Neural cell (in vitro differentiated cells): Measurements from ENCODE around the gene PIK3R6. TPM values are rescaled to one million over a fixed set of nuclear protein-coding genes. Genes with fewer than 3 reads are reported as not detected.

ENCODE experiments used
- H2AFZ ChIP-seq: fragments of 200-600, 300-800 bp; sonication (generic), shearing (Covaris generic); 2 replicates; pipeline ENCODE4 v1.6.0; 2014; ENCODE audit warnings: low read depth, mild to moderate bottlenecking, antibody characterized with exemption, low read length, moderate library complexity
- H3F3A ChIP-seq: fragments of 200-600 bp; shearing (Covaris generic); 2 replicates; pipeline ENCODE4 v1.6.1; 2016; ENCODE audit warnings: mild to moderate bottlenecking, moderate library complexity, mixed read lengths, antibody characterized with exemption, low read length; ENCODE audit not compliant: insufficient read depth, poor library complexity, severe bottlenecking
- H3K27ac ChIP-seq: fragments of 200-600, 300-800 bp; sonication (generic), shearing (Covaris generic); 2 replicates; pipeline ENCODE4 v1.5.1; 2014; ENCODE audit warnings: mild to moderate bottlenecking, low read length, moderate library complexity
- H3K27me3 ChIP-seq: fragments of 300-800, 200-600 bp; sonication (generic), shearing (Covaris generic); 2 replicates; pipeline ENCODE4 v1.6.0; 2014; ENCODE audit warnings: mild to moderate bottlenecking, low read depth, low read length, moderate library complexity; ENCODE audit not compliant: insufficient read depth
- H3K36me3 ChIP-seq: fragments of 300-800, 200-600 bp; sonication (generic), shearing (Covaris generic); 2 replicates; pipeline ENCODE4 v1.5.1; 2014; ENCODE audit warnings: mild to moderate bottlenecking, antibody characterized with exemption, low read length, moderate library complexity; ENCODE audit not compliant: insufficient read depth
- H3K4me2 ChIP-seq: fragments of 300-800, 200-600 bp; sonication (generic), shearing (Covaris generic); 2 replicates; pipeline ENCODE4 v1.6.0; 2014; ENCODE audit warnings: mild to moderate bottlenecking, low read length
- H3K4me3 ChIP-seq: fragments of 300-800, 200-600 bp; sonication (generic), shearing (Covaris generic); 2 replicates; pipeline ENCODE4 v1.5.1; 2014; ENCODE audit warnings: mild to moderate bottlenecking, low read length, moderate library complexity
- H3K79me2 ChIP-seq: fragments of 200-600 bp; shearing (Covaris generic); replicated peaks from 2 replicates; pipeline ENCODE4 v1.6.0; 2014; ENCODE audit warnings: mild to moderate bottlenecking, low read length, moderate library complexity; ENCODE audit not compliant: insufficient read depth
- H3K9ac ChIP-seq: fragments of 300-800, 200-600 bp; sonication (generic), shearing (Covaris generic); 2 replicates; pipeline ENCODE4 v1.6.1; 2016; ENCODE audit warnings: mild to moderate bottlenecking, low read length, mixed read lengths
- H3K9me2 ChIP-seq: fragments of 200-600 bp; shearing (Covaris generic); 2 replicates; pipeline ENCODE4 v1.6.1; 2016; ENCODE audit warnings: mild to moderate bottlenecking, low read length, mixed read lengths; ENCODE audit not compliant: insufficient read depth
- H3K9me3 ChIP-seq: fragments of 200-600, 300-800 bp; sonication (generic), shearing (Covaris generic); 2 replicates; pipeline ENCODE4 v1.6.1; 2016; ENCODE audit warnings: mild to moderate bottlenecking, mixed run types, low read length, moderate library complexity, mixed read lengths
- H4K20me1 ChIP-seq: fragments of 200-600 bp; shearing (Covaris generic); 2 replicates; pipeline ENCODE4 v1.6.1; 2016; ENCODE audit warnings: mild to moderate bottlenecking, mixed run types; ENCODE audit not compliant: insufficient read depth
- CTCF ChIP-seq: fragments of 450-650 bp; IDR thresholded peaks from 2 replicates; pipeline ENCODE4 v1.5.1; 2014; ENCODE audit warnings: antibody characterized with exemption, mild to moderate bottlenecking, moderate library complexity; ENCODE audit not compliant: poor library complexity, severe bottlenecking
- EP300 ChIP-seq: fragments of 450-650 bp; conservative IDR thresholded peaks from 2 replicates; pipeline ENCODE4 v1.6.1; 2014; ENCODE audit warnings: antibody characterized with exemption, mild to moderate bottlenecking, moderate library complexity; ENCODE audit not compliant: poor library complexity, severe bottlenecking
- EZH2 ChIP-seq: fragments of 200-600, 300-800 bp; shearing (Covaris generic), sonication (generic); IDR thresholded peaks from 2 replicates; pipeline ENCODE4 v1.6.1; 2014; ENCODE audit warnings: antibody characterized with exemption, low read length, borderline replicate concordance, mild to moderate bottlenecking; ENCODE audit not compliant: insufficient read depth, poor library complexity, severe bottlenecking
- MXI1 ChIP-seq: fragments of 450-650 bp; conservative IDR thresholded peaks from 2 replicates; pipeline ENCODE4 v1.6.1; 2014; ENCODE audit warnings: antibody characterized with exemption, mild to moderate bottlenecking; ENCODE audit not compliant: poor library complexity, severe bottlenecking
- POLR2AphosphoS5 ChIP-seq: IDR thresholded peaks from 2 replicates; pipeline ENCODE4 v1.6.1; 2012
- RAD21 ChIP-seq: fragments of 450-650 bp; conservative IDR thresholded peaks from 2 replicates; pipeline ENCODE4 v1.6.1; 2014; ENCODE audit warnings: antibody characterized with exemption, mild to moderate bottlenecking, moderate library complexity
- REST ChIP-seq: IDR thresholded peaks from 2 replicates; pipeline ENCODE4 v1.6.1; 2012; ENCODE audit warnings: borderline replicate concordance
- SMC3 ChIP-seq: fragments of 450-650 bp; conservative IDR thresholded peaks from 2 replicates; pipeline ENCODE4 v1.6.1; 2014; ENCODE audit warnings: antibody characterized with exemption, mild to moderate bottlenecking, moderate library complexity; ENCODE audit not compliant: poor library complexity
- TAF1 ChIP-seq: IDR thresholded peaks from 2 replicates; pipeline ENCODE4 v1.6.1; 2012; ENCODE audit warnings: low read depth
- polyA plus RNA-seq: library from polyadenylated mRNA; depleted of rRNA; stranded (reverse); fragments of >200 nt; gene quantifications from 2 replicates; pipeline ENCODE4 v1.2.3, GENCODE V29; 2014

PIK3R6 gene
- polyA plus RNA-seq, 1 donor from 2014 or later, result not detected

- Histone ChIP-seq H3K9ac (no peak overlapping the region), H2AFZ (no peak overlapping the region), H3K27ac (no peak overlapping the region), H3K79me2 (no peaks in the 10 kb centered on the region), H3K4me3 (no peak overlapping the region), H4K20me1 (no peaks in the 10 kb centered on the region), H3K4me2 (no peak overlapping the region), H3K36me3 (no peaks in the 10 kb centered on the region), H3K27me3 (no peaks in the 10 kb centered on the region), H3K9me3 (no peaks in the 10 kb centered on the region), H3K9me2 (no peaks in the 10 kb centered on the region), H3F3A (no peaks in the 10 kb centered on the region)
- TF ChIP-seq REST, result no peak
- TF ChIP-seq EZH2, result no peak
- no peak for TF ChIP-seq EP300
Measured at GRCh38 chr17:8835106-8835505, 32.4 kb downstream of the PIK3R6 start.

- Histone ChIP-seq H3K4me2 (no peak overlapping the region), H3K79me2 (no peaks in the 10 kb centered on the region), H3K9me2 (no peaks in the 10 kb centered on the region), H3K4me3 (no peak overlapping the region), H4K20me1 (no peaks in the 10 kb centered on the region), H3K36me3 (no peaks in the 10 kb centered on the region), H3K9me3 (no peaks in the 10 kb centered on the region), H3F3A (no peaks in the 10 kb centered on the region), H2AFZ (no peak overlapping the region), H3K27ac (no peak overlapping the region), H3K9ac (no peak overlapping the region), H3K27me3 (no peaks in the 10 kb centered on the region)
- no peak for TF ChIP-seq MXI1
Measured at GRCh38 chr17:8832711-8833352, 34.6 kb downstream of the PIK3R6 start.

GRCh38 chr17:8831234-8831849 lies 36.1 kb downstream of the PIK3R6 start:
- Histone ChIP-seq H3K79me2 (no peaks in the 10 kb centered on the region), H3K27ac (no peak overlapping the region), H2AFZ (no peak overlapping the region), H3K4me2 (no peak overlapping the region), H3F3A (no peaks in the 10 kb centered on the region), H3K27me3 (no peaks in the 10 kb centered on the region), H3K9me2 (no peaks in the 10 kb centered on the region), H4K20me1 (no peaks in the 10 kb centered on the region), H3K9ac (no peak overlapping the region), H3K36me3 (no peaks in the 10 kb centered on the region), H3K9me3 (no peaks in the 10 kb centered on the region), H3K4me3 (no peak overlapping the region)
- TF ChIP-seq REST, result no peak
- TF ChIP-seq POLR2AphosphoS5, result no peak
- TF ChIP-seq TAF1, result no peak
- no peak for TF ChIP-seq CTCF
- TF ChIP-seq EP300, result no peak
- no peak for TF ChIP-seq MXI1
- no peak for TF ChIP-seq SMC3
- no peak for TF ChIP-seq EZH2
- TF ChIP-seq RAD21, result no peak
